ENCODE data around the gene UPP2. TPM values are rescaled to one million over a fixed set of nuclear protein-coding genes. Genes with fewer than 3 reads are reported as not detected.

UPP2 gene
- total RNA-seq, 1 experiment from 2014 or later: not detected

DNA sequence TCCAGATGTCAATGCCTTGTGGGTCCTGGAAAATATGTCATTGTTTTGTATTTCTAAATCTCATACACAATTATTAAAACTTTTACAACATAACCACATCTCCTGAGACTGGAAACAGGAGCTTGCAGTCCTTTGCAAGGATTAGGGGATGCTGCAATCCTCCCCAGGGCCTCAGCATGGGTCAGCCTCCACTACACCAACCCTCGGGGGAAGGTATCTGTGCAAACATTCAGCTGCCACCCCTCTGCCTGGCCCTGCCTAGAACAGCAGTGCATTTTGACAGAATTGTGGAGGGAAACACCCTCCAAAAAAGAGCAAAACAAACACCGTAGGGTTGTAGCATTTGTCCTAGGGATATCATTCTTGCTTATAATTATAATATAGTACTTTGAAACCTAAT is 4.2 kb upstream of the UPP2 start:
- H3K27ac Mint-ChIP-seq (ENCODE audit: low read depth, unreplicated experiment): no peak overlapping the region
- H3K4me3 Mint-ChIP-seq (ENCODE audit: unreplicated experiment): no peak overlapping the region
- intact Hi-C loops (cut with micrococcal nuclease): no loop called here
- no TSS peak for BruUV-seq (replicated peaks)
- CTCF ChIA-PET: no interaction called here
- peaks cover 6% of the 10 kb centered on the region for H3K4me1 Mint-ChIP-seq (ENCODE audit: insufficient read depth, unreplicated experiment)
- H3K36me3 Mint-ChIP-seq (ENCODE audit: insufficient read depth, unreplicated experiment): no peaks in the 10 kb centered on the region
- DNase-seq (ENCODE audit: unreplicated experiment): no peak
- POLR2A ChIA-PET: no interaction called here
- TF ChIP-seq, protein P1, sequence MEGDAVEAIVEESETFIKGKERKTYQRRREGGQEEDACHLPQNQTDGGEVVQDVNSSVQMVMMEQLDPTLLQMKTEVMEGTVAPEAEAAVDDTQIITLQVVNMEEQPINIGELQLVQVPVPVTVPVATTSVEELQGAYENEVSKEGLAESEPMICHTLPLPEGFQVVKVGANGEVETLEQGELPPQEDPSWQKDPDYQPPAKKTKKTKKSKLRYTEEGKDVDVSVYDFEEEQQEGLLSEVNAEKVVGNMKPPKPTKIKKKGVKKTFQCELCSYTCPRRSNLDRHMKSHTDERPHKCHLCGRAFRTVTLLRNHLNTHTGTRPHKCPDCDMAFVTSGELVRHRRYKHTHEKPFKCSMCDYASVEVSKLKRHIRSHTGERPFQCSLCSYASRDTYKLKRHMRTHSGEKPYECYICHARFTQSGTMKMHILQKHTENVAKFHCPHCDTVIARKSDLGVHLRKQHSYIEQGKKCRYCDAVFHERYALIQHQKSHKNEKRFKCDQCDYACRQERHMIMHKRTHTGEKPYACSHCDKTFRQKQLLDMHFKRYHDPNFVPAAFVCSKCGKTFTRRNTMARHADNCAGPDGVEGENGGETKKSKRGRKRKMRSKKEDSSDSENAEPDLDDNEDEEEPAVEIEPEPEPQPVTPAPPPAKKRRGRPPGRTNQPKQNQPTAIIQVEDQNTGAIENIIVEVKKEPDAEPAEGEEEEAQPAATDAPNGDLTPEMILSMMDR (IDR thresholded peaks at IDR 0.05; ENCODE audit: unreplicated experiment): no peak
- H3K27me3 Mint-ChIP-seq (ENCODE audit: insufficient read depth, unreplicated experiment): no peaks in the 10 kb centered on the region
- H3K9me3 Mint-ChIP-seq (ENCODE audit: unreplicated experiment): no peaks in the 10 kb centered on the region

GRCh38 chr2:158098178-158098577 is 3.5 kb upstream of the UPP2 start:
- ChIA-PET CTCF (no interaction called here), POLR2A (no interaction called here)
- intact Hi-C loops (cut with micrococcal nuclease): no loop called here
- DNase-seq (ENCODE audit: unreplicated experiment): no peak
- no TSS peak for BruUV-seq (replicated peaks)
- H3K9me3 Mint-ChIP-seq (ENCODE audit: unreplicated experiment): no peaks in the 10 kb centered on the region
- H3K4me1 Mint-ChIP-seq (ENCODE audit: insufficient read depth, unreplicated experiment): peaks cover 6% of the 10 kb centered on the region
- TF ChIP-seq, protein P1 (IDR thresholded peaks at IDR 0.05; ENCODE audit: unreplicated experiment): no peak
- no peaks in the 10 kb centered on the region for H3K36me3 Mint-ChIP-seq (ENCODE audit: insufficient read depth, unreplicated experiment)
- no peak overlapping the region for H3K4me3 Mint-ChIP-seq (ENCODE audit: unreplicated experiment)
- no peaks in the 10 kb centered on the region for H3K27me3 Mint-ChIP-seq (ENCODE audit: insufficient read depth, unreplicated experiment)
- H3K27ac Mint-ChIP-seq (ENCODE audit: low read depth, unreplicated experiment): no peak overlapping the region

- Mint-ChIP-seq H3K9me3 (ENCODE audit: unreplicated experiment) (no peaks in the 10 kb centered on the region), H3K27ac (ENCODE audit: low read depth, unreplicated experiment) (peak overlapping the region; percentile 31)
- intact Hi-C loops (cut with micrococcal nuclease): no loop called here
Measured at GRCh38 chr2:158099716-158100115, 2.0 kb upstream of the UPP2 start.

GRCh38 chr2:158100411-158100810 is 1.3 kb upstream of the UPP2 start:
- Mint-ChIP-seq H3K27me3 (ENCODE audit: insufficient read depth, unreplicated experiment) (no peaks in the 10 kb centered on the region), H3K4me1 (ENCODE audit: insufficient read depth, unreplicated experiment) (peaks cover 6% of the 10 kb centered on the region), H3K27ac (ENCODE audit: low read depth, unreplicated experiment) (no peak overlapping the region), H3K36me3 (ENCODE audit: insufficient read depth, unreplicated experiment) (no peaks in the 10 kb centered on the region), H3K9me3 (ENCODE audit: unreplicated experiment) (no peaks in the 10 kb centered on the region), H3K4me3 (ENCODE audit: unreplicated experiment) (no peak overlapping the region)
- ChIA-PET CTCF (interaction anchor here (0.7 kb wide), 1 partner anchor 703 kb away, joined by 4 read pairs; no protein-coding TSS in a partner anchor), POLR2A (interaction anchor here (2.3 kb wide), 1 partner anchor 12 kb away, joined by 7 read pairs; no protein-coding TSS in a partner anchor)
- TF ChIP-seq, protein P1 (IDR thresholded peaks at IDR 0.05; ENCODE audit: unreplicated experiment): no peak
- no peak for DNase-seq (ENCODE audit: unreplicated experiment)
- no TSS peak for BruUV-seq (replicated peaks)
- intact Hi-C loops (cut with micrococcal nuclease): no loop called here

More at GRCh38 chr2:158099716-158100115, 2.0 kb upstream of the UPP2 start:
- POLR2A ChIA-PET: no interaction called here
- no TSS peak for BruUV-seq (replicated peaks)
- peaks cover 6% of the 10 kb centered on the region for H3K4me1 Mint-ChIP-seq (ENCODE audit: insufficient read depth, unreplicated experiment)
- TF ChIP-seq, protein P1 (IDR thresholded peaks at IDR 0.05; ENCODE audit: unreplicated experiment): no peak
- H3K4me3 Mint-ChIP-seq (ENCODE audit: unreplicated experiment): no peak overlapping the region
- H3K36me3 Mint-ChIP-seq (ENCODE audit: insufficient read depth, unreplicated experiment): no peaks in the 10 kb centered on the region
- CTCF ChIA-PET: interaction anchor here (0.7 kb wide), 1 partner anchor 704 kb away, joined by 4 read pairs; no protein-coding TSS in a partner anchor
- H3K27me3 Mint-ChIP-seq (ENCODE audit: insufficient read depth, unreplicated experiment): no peaks in the 10 kb centered on the region
- DNase-seq (ENCODE audit: unreplicated experiment): peak; percentile 78

Data from MCF 10A (cell line).